Hepatocyte (in vitro differentiated cells): ENCODE results near the gene PTGDS. TPM values are rescaled to one million over a fixed set of nuclear protein-coding genes. Genes with fewer than 3 reads are reported as not detected.
"Not testable (repeated sequence)": the region's sequence is repeated elsewhere in the genome, so short reads cannot be mapped to it uniquely, and the experiment has no call there.

Source experiments
- DNase-seq: peaks from one replicate; pipeline ENCODE4 v3.0.0-alpha.2; 2016; ENCODE audit warnings: low spot score
- H2AFZ ChIP-seq: fragments of 200-600 bp; sonication (generic); 2 replicates; pipeline ENCODE4 v1.6.0; 2016; ENCODE audit warnings: antibody characterized with exemption, mild to moderate bottlenecking
- H3K27ac ChIP-seq: fragments of 200-600 bp; sonication (generic); 2 replicates; pipeline ENCODE4 v1.5.1; 2016; ENCODE audit warnings: mild to moderate bottlenecking
- H3K27me3 ChIP-seq: fragments of 200-600 bp; sonication (generic); 2 replicates; pipeline ENCODE4 v1.6.1; 2016
- H3K36me3 ChIP-seq: fragments of 200-600 bp; sonication (generic); replicated peaks from 2 replicates; pipeline ENCODE4 v1.5.1; 2016; ENCODE audit warnings: low read depth; ENCODE audit not compliant: insufficient read depth
- H3K4me1 ChIP-seq: fragments of 200-600 bp; sonication (generic); 2 replicates; pipeline ENCODE4 v1.5.1; 2016; ENCODE audit warnings: mild to moderate bottlenecking, moderate library complexity; ENCODE audit not compliant: insufficient read depth
- H3K4me2 ChIP-seq: fragments of 200-600 bp; sonication (generic); 2 replicates; pipeline ENCODE4 v1.6.0; 2016
- H3K4me3 ChIP-seq: fragments of 200-600 bp; sonication (generic); 2 replicates; pipeline ENCODE4 v1.5.1; 2016; ENCODE audit warnings: mild to moderate bottlenecking
- H3K79me2 ChIP-seq: fragments of 200-600 bp; sonication (generic); 2 replicates; pipeline ENCODE4 v1.6.0; 2017; ENCODE audit warnings: mild to moderate bottlenecking
- H3K9me2 ChIP-seq: fragments of 200-600 bp; sonication (generic); replicated peaks from 2 replicates; pipeline ENCODE4 v1.6.0; 2017; ENCODE audit warnings: mild to moderate bottlenecking; ENCODE audit not compliant: insufficient read depth
- H3K9me3 ChIP-seq: fragments of 200-600 bp; sonication (generic); 2 replicates; pipeline ENCODE4 v1.5.1; 2016; ENCODE audit warnings: low read depth, mild to moderate bottlenecking
- H4K20me1 ChIP-seq: fragments of 200-600 bp; sonication (generic); 2 replicates; pipeline ENCODE4 v1.6.0; 2016; ENCODE audit warnings: mild to moderate bottlenecking; ENCODE audit not compliant: insufficient read depth, poor library complexity, severe bottlenecking
- EZH2 ChIP-seq: fragments of 200-600 bp; sonication (generic); IDR thresholded peaks from 2 replicates; pipeline ENCODE4 v1.6.1; 2016; ENCODE audit warnings: antibody characterized with exemption, mild to moderate bottlenecking, borderline replicate concordance
- EZH2phosphoT487 ChIP-seq: fragments of 200-600 bp; sonication (generic); IDR thresholded peaks from one replicate; pipeline ENCODE4 v1.6.1; 2018; ENCODE audit warnings: antibody characterized with exemption, mild to moderate bottlenecking, low read depth, moderate library complexity; ENCODE audit not compliant: unreplicated experiment, severe bottlenecking
- WGBS: methylation state at CpG from one replicate; pipeline ENCODE4 v1.1.6; 2016; ENCODE audit warnings: low lambda C conversion rate; ENCODE audit errors: missing lambda C conversion rate; 5-methylcytosine and 5-hydroxymethylcytosine counted together
- polyA plus RNA-seq: library from polyadenylated mRNA; unstranded; fragments of >200 nt; fragmentation: Nextera tagmentation; extraction: Ambion mirVana; gene quantifications from 2 replicates; pipeline ENCODE4 v1.2.1, GENCODE V29; 2016
- total RNA-seq: library from RNA; depleted of rRNA; stranded (reverse); fragments of >200 nt; gene quantifications from 2 replicates; pipeline ENCODE4 v1.2.3, GENCODE V29; 2014
- TF ChIP-seq, protein P1 (sequence below): fragments of 200-600 bp; sonication (generic); IDR thresholded peaks from 2 replicates; pipeline ENCODE4 v1.5.1; 2016; ENCODE audit warnings: antibody characterized with exemption, mild to moderate bottlenecking; ENCODE audit not compliant: poor library complexity

PTGDS gene
- total and polyA plus RNA-seq, 2 experiments from 2014 or later: 56.0 to 290 TPM

DNA sequence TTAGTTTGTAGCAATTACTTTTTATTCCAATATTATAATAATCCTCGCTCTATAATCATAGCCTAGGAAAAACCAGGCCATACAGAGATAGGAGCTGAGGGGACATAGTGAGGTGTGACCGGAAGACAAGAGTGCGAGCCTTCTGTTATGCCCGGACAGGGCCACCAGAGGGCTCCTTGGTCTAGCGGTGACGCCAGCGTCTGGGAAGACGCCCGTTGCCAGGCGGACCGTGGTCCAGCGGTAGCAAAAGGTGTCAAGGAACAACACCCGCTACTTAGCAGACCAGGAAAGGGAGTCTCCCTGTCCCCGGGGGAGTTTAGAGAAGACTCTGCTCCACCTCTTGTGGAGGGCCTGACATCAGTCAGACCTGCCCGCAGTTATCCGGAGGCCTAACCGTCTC, 27.0 kb downstream of the PTGDS start:
- not testable (repeated sequence) for H2AFZ ChIP-seq, H3K79me2 ChIP-seq, H4K20me1 ChIP-seq, H3K27me3 ChIP-seq, H3K27ac ChIP-seq, H3K36me3 ChIP-seq, H3K4me3 ChIP-seq, DNase-seq, H3K9me2 ChIP-seq, H3K9me3 ChIP-seq, H3K4me2 ChIP-seq, H3K4me1 ChIP-seq
- WGBS: 60% methylated on average over 17 of the region's 17 CpGs
- TF ChIP-seq, protein P1, sequence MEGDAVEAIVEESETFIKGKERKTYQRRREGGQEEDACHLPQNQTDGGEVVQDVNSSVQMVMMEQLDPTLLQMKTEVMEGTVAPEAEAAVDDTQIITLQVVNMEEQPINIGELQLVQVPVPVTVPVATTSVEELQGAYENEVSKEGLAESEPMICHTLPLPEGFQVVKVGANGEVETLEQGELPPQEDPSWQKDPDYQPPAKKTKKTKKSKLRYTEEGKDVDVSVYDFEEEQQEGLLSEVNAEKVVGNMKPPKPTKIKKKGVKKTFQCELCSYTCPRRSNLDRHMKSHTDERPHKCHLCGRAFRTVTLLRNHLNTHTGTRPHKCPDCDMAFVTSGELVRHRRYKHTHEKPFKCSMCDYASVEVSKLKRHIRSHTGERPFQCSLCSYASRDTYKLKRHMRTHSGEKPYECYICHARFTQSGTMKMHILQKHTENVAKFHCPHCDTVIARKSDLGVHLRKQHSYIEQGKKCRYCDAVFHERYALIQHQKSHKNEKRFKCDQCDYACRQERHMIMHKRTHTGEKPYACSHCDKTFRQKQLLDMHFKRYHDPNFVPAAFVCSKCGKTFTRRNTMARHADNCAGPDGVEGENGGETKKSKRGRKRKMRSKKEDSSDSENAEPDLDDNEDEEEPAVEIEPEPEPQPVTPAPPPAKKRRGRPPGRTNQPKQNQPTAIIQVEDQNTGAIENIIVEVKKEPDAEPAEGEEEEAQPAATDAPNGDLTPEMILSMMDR: peak; percentile 32

DNA sequence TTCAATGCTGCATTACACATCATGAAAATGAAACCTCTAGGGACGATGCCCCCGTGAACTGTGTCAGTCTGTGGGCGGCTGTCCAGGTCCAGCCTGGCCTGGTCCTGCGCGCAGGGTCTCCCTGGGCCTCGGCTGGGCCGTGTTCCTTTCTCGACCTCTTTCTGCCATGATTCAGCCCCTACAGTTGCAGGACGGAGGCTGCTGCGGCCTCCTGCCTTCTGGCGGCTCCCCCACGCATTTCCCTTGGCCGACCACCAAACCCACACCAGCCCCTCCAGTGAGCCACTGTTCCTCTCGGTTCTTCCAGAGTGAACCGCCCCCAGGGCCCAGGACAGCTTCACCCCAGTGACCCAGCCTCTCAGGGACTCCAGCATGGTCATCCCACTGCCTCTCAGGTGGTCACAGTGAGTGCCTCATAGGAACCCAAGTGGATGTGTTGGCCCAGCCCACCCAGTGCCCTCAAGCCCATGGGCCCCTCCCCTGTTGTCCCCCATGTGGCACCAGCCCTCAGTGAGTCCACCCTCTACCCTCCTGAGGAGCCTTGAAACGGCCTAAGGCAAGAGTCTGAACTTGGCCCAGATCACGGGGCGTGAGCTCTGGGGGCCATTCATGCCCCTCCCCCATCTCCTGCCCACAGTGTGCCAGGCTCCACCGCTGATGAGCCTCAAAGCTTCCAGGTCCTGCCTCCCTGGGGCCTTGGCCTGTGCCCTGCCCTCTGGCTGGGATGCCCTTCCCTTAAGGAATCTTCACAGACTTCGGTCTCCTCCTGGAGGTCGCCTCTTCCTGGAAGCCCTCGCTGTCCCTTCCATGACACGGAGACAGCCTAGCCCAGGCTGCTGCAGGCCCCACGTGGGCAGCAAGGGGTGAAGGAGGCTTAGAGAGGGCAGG, 29.1 kb downstream of the PTGDS start:
- H3K27me3 ChIP-seq: no peaks in the 10 kb centered on the region
- no peak overlapping the region for H3K4me2 ChIP-seq
- H3K27ac ChIP-seq: no peak overlapping the region
- no peak overlapping the region for H2AFZ ChIP-seq
- WGBS: 93% methylated on average over 24 of the region's 24 CpGs
- no peaks in the 10 kb centered on the region for H3K9me3 ChIP-seq
- no peak for DNase-seq
- TF ChIP-seq EZH2 (no peak), EZH2phosphoT487 (no peak)
- TF ChIP-seq, protein P1: no peak
- H3K9me2 ChIP-seq: no peaks in the 10 kb centered on the region
- no peaks in the 10 kb centered on the region for H3K36me3 ChIP-seq
- no peaks in the 10 kb centered on the region for H3K4me1 ChIP-seq
- no peak overlapping the region for H3K4me3 ChIP-seq
- H4K20me1 ChIP-seq: no peaks in the 10 kb centered on the region
- H3K79me2 ChIP-seq: no peaks in the 10 kb centered on the region

DNA sequence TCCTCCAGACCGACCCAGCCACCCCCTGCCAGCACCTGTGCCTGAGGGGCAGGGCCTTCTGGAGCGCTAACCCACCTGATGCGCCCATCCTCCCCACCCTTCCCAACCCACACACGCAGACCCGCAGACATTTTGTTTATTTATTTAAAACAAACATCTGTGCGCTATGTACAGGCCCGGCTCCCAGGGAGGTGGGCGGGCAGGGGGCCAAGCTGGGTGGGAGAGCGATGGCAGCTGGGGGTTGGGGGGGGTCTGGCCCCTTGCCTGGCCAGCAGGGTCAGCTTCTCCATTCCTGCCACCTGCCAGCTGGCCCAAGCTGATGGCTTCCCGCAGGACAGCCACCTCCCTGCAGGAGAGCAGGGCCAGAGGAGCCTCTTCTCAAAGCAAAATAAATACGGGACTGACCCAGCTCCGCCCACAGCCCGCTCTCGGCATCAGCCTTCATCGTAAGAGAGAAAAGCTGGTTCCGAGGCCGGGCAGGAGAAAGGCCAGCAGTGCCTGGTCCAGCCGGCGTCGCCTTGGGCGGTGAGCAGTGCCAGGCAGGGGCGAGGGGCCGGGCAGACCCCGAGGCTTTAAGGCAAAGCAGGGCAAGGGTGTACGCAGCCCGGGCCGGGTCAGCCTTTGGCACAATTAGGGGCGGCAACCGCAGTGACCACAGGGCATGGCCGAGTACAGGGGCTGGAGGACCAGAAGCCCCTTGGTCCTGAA, 30.0 kb downstream of the PTGDS start:
- H3K9me3 ChIP-seq: no peaks in the 10 kb centered on the region
- no peaks in the 10 kb centered on the region for H3K27me3 ChIP-seq
- TF ChIP-seq EZH2 (no peak), EZH2phosphoT487 (no peak)
- TF ChIP-seq, protein P1: no peak
- no peak overlapping the region for H3K4me3 ChIP-seq
- WGBS: 77% methylated on average over 29 of the region's 30 CpGs
- H3K27ac ChIP-seq: no peak overlapping the region
- H4K20me1 ChIP-seq: no peaks in the 10 kb centered on the region
- DNase-seq: no peak
- H3K4me1 ChIP-seq: no peaks in the 10 kb centered on the region
- H3K79me2 ChIP-seq: no peaks in the 10 kb centered on the region
- no peaks in the 10 kb centered on the region for H3K9me2 ChIP-seq
- H3K36me3 ChIP-seq: no peaks in the 10 kb centered on the region
- H3K4me2 ChIP-seq: no peak overlapping the region
- H2AFZ ChIP-seq: no peak overlapping the region
